HL-60/S4 treated with phorbol 12-myristate 13-acetate at 8.2 ng/mL for 4 days and 3 days (cell line): Measurements from ENCODE around the gene GGT5.
"Not testable (repeated sequence)": the region's sequence is repeated elsewhere in the genome, so short reads cannot be mapped to it uniquely, and the experiment has no call there.

Source experiments
- in situ Hi-C: fragments of 300-500 bp; cut with MboI; formaldehyde crosslinking; loops from 2 replicates; pipeline ENCODE4 v1.15.0; 2022; ENCODE audit warnings: low sequenced_read_pairs

The GGT5 gene

DNA sequence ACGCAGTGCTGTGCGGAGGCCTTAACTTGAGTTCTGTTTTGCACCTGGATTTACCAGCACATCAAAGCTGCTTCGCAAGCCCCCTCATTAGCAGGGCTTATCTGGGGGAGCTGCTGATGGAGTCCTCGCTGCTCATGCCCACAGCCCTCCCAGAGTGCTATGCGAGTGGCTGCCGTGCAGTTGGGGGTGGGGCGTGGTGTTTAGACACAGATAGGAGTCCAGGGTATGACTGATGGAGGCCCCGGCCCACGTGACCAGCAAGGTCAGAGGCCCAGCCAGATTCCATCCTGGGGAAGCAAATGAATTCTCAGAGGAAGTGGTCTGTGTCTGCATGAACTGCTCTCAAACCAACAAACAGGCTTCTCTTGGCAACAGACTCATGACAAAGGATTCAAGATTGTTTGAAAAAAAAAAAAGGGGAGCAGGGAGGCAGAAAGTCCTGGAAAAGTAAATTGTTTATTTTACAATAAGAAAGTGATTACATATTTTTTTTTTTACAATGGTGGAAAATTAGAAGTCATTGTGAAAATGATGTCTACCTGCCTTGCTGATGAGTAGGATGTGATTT lies 19.5 kb upstream of the GGT5 start:
- in situ Hi-C loops = not testable (repeated sequence)

DNA sequence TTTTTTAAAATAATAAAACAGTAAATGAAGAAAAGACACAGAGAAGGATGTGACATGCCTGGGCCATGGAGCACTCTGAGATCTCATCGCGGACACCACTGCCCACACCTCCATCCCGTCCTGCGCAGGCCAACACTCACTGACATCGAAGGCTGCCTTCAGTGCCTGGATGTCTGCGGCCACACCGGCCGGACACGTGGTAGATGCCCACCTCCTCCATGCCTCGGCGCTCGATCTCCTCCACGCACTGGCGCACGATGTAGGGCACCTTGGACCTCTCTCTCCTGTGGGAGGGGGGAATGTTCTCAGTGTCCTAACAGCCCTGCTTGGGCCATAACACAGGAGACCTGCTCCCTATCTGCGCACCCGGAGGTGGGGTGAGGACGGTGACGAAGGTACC lies 18.6 kb upstream of the GGT5 start:
- in situ Hi-C loops = not testable (repeated sequence)

DNA sequence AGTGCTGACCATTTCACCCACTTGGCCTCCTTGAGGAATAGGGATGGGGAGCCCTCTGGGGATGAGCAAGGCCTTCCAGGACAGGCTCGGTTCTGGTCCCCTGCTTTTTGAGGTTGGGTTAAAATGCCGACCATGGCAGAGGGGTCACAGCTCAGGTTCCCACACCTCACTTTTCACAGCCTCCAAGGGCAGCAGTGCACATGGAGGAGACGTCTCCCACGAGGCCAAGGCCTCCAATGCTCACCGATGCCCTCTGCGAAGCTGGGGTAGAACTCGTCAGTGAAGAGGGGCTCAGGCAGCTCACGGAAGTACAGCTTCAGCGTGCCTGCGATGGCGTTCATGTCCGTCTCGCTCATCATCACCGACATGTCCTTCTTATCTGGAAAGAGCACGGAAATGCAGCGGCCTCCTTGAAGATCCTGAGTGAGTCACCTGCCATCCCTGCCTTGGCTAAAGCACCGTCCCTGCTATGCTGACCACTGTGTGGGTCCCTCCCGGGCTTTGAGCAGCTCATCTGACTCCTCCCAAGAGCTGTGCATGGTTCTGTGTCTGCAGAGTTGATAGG lies 17.4 kb upstream of the GGT5 start:
- in situ Hi-C loops = not testable (repeated sequence)

DNA sequence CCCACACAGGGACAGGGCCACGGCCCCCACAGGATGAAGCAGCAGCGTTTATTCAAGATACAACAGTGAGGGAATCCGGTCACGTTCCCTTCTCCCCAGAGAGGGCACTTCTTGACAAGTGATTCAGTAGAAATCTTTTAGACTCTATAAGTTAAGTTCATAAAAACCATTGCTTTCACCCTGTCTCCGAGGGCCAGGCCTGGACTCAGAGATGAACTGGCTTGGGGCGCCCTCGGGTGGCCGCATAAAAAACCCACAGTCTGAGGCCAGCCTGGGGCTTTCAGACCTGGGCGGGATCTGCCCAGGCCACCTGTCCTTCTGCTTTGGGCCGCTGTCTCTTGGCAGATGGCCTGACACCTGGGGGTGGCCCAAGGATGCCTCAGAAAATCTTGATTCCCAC lies 14.6 kb upstream of the GGT5 start:
- in situ Hi-C loops = not testable (repeated sequence)

DNA sequence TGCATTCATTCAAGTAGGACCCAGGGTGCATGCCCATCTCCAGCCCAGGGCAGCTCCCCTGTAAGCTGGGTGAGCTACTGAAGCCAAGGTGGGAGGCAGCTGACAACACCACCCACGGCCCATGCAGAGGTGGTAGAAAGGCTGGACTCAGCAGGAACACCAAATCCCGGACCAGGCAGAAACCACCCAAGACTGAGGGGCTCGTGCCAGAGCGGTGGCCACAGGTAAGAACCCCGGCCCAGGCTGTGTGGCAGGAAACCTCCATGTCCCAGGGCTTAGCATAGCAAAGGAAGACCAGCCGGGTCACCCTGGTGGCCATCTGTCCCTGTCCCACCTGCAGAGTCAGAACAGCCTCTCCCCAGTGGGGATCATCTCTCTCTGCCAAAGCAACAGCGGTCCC lies 11.9 kb upstream of the GGT5 start:
- in situ Hi-C loops = not testable (repeated sequence)

DNA sequence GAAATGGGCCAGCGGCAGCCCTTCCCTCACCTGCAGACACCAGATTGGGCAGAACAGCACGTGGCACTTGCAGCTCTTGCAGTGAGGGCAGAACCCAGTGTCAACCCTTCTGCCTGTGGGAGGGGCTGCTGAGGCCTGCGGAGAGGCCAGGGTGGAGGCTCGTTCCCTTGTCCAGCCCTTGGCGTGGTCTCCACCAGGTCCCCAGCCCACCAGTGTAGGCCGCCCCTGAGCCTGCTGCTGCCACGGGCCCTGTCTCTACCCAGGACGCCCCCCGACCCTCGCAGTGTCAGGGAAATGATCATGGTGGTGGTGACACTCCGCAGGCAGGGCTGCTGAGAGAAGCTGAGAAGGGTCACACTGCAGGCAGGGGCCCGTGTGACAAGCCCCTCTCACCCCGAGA lies 11.3 kb upstream of the GGT5 start:
- in situ Hi-C loops = not testable (repeated sequence)

DNA sequence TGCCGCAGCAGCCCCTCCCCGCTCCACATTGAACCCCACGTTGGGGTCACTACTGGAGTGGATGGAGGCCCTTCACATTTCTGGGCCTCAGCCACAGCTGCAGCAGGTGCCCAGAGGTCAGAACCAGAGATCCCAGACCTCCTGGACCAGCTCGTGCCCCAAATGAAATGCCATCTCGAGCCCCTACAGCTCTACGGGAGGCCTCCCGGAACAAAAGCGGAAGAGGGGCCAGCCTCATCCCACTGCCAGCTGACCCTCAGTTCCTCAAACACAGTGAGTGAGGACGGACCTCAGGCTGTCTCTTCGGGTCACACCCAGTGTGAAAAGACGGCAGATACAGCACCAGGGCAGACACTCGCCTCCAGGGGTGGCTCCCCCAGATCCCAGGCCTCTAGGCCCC lies 8.2 kb upstream of the GGT5 start:
- in situ Hi-C loops = not testable (repeated sequence)

DNA sequence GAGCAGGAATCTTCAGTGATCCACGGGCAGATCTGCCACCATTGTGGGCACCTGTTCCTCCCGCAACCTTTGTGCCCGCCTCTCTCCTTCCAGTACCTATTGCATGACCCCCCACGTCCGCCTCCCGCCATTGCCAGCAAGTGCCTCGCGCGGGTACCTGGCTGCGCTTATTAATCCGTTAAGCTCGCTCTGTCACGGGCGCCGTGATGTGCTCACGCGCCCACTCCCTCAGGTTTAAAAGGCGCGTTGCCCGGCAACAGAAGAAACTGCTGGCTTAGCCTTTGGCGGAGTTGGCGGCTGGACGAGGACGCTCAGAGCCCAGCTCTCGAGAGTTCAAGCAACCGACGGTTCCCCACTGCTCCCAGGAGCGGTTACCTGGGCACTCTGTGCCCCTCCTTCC lies 6.4 kb upstream of the GGT5 start:
- in situ Hi-C loops = not testable (repeated sequence)

DNA sequence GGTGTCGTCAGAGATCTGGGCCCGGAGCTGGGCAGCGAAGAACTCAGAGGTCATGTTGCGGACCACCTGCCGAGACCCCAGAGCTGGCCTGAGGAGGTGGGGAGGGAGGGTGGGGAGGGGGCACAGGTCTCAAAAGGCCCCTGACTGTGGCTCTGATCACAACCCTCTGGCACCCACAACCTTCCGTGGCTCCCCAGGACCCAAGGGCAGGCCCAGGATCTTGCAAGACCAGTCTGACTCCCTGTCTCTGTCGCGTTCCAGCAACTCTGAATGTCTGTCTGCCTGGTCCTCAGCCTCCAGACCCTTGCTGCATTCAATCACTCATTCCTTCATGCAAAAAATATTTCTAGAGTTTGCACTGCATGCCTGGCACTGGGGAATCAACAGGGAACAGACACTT lies 4.5 kb upstream of the GGT5 start:
- in situ Hi-C loops = not testable (repeated sequence)

DNA sequence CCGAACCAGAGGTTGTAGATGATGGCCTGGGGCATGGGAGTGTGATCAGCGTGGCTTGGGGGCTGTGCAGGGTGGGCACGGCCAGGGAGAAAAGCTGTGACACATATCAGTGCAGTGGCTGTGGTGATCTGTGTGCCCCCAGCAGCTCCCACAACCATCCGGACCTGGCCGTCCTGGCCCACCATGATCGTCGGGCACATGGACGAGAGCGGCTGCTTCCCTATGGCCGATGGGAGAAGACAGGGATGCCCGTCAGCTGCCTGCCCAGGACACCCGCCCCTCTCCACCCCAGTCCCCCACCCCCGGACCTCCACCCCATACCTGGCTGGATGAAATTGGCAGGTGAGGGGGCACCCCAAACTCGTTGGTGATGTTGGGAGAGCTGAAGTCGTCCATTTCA lies 3.7 kb upstream of the GGT5 start:
- in situ Hi-C loops = not testable (repeated sequence)

DNA sequence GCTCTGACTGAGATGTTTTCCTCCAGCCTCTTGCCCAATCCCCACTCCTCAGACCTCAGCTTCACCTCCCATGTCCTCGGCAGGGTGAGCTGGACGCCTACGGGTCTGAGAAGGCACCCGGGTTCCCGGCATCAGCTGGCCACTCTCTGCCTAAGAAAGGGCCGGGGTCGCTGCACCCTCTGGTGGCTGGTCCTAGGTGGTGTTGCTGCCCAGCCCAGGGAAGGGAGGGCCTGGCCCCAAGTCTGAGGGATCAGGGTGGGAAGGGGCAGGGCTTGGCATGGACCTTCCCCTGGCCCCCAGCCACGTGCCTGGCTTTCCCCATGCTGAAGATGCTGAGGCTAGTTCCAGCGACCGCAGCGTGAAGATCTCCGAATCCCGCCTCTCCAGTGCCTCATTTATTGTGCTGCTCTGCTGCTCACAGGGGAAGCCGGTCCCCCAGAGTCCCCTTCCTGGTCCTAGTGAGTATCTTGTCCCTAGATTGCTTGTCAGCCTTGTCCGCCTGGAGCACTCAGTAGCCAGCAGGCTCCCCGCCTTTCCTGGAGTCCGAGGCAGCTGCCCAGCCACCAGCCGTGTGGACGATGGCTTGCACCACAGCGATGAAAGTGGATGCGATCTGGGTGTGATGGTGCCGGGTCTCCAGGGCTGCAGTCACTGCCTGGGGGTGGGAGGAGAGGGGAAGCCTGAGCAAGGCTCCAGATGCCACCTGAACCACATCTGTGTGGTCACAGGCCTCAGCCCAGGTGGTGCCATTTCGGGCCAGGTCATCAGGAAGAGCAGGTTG lies 2.9 kb upstream of the GGT5 start:
- in situ Hi-C loops = no loop called here

DNA sequence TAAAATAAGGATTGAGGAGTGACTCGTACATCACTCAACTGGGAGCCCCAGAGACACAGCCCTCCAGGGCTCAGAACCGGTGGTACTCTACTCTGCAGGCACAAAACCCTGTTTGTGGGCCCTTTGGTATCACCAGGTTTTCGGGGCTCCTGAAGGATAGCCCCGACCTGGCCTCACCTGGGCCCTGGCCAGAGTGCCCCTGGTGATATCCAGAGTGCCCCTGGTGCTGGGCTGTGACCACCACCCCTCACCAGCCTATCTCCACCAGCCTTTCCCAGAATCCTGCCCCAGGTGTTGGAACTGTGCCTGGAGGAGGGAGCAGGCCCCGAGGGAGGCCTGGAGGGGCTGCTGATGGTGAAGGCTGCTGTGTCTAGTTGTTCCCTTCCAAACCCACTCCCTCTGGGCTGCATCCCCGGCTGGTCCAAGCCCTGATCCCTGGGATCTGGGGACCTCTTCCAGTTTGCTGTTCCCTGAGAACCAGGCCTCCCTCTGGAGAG lies 2.2 kb upstream of the GGT5 start:
- in situ Hi-C loops = no loop called here

DNA sequence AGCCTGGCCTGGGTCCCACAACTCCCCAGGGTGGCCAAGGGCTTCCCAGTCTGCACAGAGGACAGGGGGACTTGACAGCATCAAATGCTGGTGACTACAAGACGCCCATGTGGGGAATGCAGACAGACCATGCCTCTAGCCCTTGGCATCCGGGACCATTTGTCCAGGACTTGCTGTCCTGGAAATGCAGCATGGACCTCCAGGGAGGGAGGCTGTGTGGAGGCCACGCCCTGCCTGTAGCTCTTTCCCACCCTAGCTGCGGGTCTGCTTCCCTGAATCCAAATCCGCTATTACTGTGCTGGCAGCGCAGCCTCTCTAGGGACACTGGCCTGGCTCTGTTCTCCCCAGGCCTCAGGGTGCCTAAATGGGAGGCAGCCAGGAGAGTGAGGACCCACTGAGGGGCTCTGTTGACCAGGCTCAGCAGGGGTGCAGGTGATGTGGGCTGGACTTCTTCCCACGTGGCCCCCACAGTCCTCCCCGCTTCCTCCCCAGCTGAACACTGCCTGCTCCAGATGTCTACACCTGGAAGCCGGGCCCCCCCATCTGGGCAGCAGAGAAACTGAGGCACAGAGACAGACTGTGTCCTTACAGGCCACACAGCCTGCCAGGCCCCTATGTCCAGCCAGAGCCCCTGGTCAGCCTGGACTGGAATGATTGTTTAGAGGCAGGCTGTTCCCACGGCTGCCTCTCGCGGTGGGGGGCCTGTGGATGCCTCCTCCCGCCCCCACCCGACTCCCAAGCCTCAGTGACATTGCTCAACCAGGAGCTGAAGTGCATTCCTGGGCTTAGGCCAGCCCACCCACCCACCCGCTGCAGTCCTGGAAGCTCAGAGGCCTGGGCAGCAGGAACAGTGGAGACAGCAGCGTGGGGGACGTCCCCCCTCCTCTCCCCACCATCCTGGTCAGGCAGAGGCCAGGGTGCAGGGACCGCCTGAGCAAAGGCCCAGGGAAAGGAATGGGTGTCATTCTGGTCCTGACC lies 991 bp upstream of the GGT5 start:
- in situ Hi-C loops = not testable (repeated sequence)

DNA sequence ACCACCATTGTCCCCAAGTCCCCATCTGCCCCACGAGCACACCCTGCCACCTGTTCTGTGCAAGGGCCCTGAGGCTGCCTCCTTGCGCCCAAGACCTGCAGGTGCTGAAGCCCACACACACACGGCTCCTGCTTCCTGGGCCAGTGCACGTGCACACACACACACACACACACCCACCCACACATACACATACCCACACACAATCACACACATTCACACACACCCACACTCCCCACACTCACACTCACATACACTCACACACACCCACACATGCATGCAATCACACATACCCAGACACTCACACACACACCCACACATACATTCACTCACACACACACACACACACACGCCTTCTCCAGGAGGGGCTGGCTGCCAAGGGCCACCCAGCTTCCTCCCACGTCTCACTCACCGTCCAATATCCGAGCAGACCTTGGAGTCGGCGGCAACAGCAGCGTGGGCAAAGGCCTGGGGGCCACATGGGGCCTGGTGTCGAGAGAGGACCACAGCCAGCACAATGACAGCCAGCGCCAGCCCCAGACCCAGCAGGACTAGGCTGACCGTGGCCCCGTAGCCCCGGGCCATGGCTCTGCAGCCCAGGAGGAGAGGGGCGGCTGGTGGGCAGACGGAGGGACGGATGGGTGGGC lies 616 bp downstream of the GGT5 start:
- in situ Hi-C loops = no loop called here

DNA sequence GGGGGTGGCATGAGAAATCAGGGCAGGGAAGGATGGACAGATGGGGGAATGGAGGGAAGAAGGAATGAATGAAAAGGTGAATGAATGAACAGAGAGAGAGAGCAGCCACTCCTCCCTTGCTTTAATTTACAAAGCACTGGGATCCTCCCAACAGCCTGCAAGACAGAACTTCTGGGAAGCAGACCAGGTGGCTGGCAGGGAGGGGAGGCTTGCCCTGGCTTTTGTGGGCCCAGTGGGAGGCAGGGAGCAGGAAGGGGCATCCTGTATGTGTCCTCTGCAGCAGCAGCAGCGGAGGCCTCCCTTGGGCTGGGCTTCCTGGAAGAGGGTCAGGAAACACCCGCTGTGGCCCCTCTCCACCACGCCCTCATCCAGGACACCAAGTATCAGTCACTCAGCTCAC lies 1.5 kb downstream of the GGT5 start:
- in situ Hi-C loops = not testable (repeated sequence)

DNA sequence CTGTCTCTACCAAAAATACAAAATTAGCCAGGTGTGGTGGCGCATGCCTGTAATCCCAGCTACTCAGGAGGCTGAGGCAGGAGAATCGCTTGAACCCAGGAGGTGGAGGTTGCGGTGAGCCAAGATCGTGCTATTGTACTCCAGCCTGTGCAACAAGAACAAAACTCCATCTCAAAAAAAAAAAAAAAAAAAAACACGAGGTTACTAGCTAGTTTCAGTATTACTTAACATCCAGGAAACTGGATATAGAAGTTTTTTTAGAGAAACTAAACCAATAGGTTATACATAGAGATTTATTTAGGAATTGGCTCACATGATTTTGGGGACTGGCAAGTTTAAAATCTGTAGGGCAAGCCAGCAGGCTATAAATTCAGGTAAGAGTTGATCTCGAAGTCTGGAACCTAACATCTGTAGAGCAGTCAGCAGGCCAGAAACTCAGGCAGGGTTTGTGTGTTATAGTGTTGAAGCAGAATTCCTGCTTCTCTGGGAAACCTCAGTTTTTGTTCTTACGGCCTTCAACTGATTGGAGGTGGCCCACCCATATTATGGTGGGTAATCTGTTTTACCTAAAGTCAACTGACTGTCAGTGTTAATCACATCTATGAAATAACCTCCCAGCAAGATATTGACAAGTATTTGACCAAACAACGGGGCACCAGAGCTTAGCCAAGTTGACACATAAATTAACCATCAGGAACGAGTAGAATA lies 3.7 kb downstream of the GGT5 start:
- in situ Hi-C loops = not testable (repeated sequence)

DNA sequence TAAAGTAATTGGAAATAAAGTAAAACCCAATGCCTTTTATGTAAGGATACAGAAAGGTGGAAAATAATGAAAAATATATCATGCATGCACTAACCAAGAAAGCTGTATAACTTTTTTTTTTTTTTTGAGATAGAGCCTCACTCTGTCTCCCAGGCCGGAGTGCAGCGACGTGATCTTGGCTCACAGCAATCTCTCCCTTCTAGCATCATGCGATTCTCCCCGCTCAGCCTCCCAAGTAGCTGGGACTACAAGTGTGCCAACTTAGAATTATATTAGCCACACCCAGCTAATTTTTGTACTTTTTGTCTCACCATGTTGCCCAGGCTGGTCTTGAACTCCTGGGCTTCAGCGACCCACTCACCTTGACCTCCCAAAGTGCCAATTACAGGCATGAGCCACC lies 4.5 kb downstream of the GGT5 start:
- in situ Hi-C loops = no loop called here

DNA sequence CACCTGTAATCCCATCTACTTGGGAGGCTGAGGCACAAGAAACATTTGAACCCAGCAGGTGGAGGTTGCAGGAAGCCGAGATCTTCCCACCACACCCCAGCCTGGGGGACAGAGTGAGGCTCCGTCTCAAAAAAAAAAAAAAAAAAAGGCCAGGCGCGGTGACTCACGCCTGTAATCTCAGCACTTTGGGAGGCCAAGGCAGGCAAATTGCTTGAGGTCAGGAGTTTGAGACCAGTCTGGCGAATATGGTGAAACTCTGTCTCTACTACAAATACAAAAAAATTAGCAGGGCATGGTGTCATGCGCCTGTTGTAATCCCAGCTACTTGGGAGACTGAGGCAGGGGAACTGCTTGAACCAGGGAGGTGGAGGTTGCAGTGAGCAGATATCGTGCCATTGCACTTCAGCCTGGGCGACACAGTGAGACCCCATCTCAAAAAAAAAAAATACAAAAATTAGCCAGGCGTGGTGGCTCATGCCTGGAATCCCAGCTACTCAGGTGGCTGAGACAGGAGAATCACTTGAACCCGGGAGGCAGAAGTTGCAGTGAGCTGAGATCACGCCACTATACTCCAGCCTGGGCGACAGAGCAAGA lies 6.7 kb downstream of the GGT5 start:
- in situ Hi-C loops = not testable (repeated sequence)

DNA sequence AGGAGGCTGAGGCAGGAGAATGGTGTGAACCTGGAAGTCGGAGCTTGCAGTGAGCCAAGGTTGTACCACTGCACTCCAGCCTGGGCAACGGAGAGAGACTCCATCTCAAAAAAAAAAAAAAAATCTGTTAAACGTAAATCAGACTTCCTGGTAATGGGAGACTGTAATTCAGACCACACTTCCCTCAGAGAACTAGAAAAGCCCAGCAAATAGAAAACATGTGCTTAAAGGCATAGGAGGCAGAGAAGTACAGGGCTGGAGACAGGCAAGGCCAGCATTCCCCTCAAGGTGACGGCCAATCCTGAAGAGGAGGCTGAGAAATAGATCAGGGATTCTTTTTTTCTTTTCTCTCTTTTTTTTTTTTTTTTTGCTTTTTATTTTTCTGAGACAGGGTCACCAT lies 8.2 kb downstream of the GGT5 start:
- in situ Hi-C loops = no loop called here

DNA sequence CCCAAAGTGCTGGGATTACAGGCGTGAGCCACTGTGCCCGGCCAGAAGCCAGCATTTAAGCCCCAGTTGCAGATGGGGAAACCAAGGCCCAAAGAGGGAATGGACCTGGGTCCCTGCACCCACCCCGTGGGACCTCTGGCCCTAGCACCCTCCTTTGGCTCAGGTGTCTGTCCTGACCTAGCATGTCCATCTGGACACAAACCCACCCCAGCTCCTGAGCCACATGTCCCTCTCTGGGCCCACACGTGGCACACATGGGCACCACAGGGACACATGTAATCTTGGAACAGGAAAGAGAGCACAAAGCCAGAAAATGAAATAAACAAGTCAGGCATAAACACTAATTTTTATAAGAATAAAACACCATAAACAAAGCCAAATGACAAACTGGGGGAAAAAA lies 9.6 kb downstream of the GGT5 start:
- in situ Hi-C loops = no loop called here
